Retinal pigment epithelial cell (primary cell): ENCODE measurements around the gene ME3.

Experiments
- DNase-seq: peaks from one replicate; pipeline ENCODE4 v3.0.0-alpha.2; 2010; ENCODE audit warnings: low read depth
- H3K4me3 ChIP-seq: 2 replicates; pipeline ENCODE4 v1.5.1; 2011; ENCODE audit warnings: mild to moderate bottlenecking, low read length, control low read depth, moderate library complexity
- CTCF ChIP-seq: conservative IDR thresholded peaks from 2 replicates; pipeline ENCODE4 v1.5.1; 2011; ENCODE audit warnings: low read depth, low read length, control low read depth, inconsistent platforms

ME3 gene

GRCh38 chr11:86558207-86558606 is 114.2 kb downstream of the ME3 start:
- no peak for DNase-seq
- no peak overlapping the region for H3K4me3 ChIP-seq
- no peak for TF ChIP-seq CTCF

GRCh38 chr11:86555866-86556265 is 116.5 kb downstream of the ME3 start:
- no peak for TF ChIP-seq CTCF
- H3K4me3 ChIP-seq, result no peak overlapping the region
- DNase-seq, result no peak

GRCh38 chr11:86555401-86555800 is 117.0 kb downstream of the ME3 start:
- no peak for DNase-seq
- H3K4me3 ChIP-seq, result no peak overlapping the region
- no peak for TF ChIP-seq CTCF

GRCh38 chr11:86553265-86553664 is 119.2 kb downstream of the ME3 start:
- DNase-seq, result no peak
- no peak overlapping the region for H3K4me3 ChIP-seq
- no peak for TF ChIP-seq CTCF

- TF ChIP-seq CTCF, result no peak
- no peak overlapping the region for H3K4me3 ChIP-seq
- peak; percentile 79 for DNase-seq
These were observed 120.9 kb downstream of the ME3 start for GRCh38 chr11:86551288-86552092.

- TF ChIP-seq CTCF, result no peak
- no peak for DNase-seq
- no peak overlapping the region for H3K4me3 ChIP-seq
These were observed 121.7 kb downstream of the ME3 start for GRCh38 chr11:86550757-86551156.

- no peak for TF ChIP-seq CTCF
- no peak for DNase-seq
- no peak overlapping the region for H3K4me3 ChIP-seq
These were observed 124.0 kb downstream of the ME3 start for GRCh38 chr11:86548271-86548917.
